GM21381 (cell line): ENCODE measurements around the gene C14orf180.

ENCODE experiments used
- ATAC-seq: cut with Tn5 transposase; IDR thresholded peaks from one replicate; pipeline ENCODE4 v1.9.1; 2021; ENCODE audit warnings: mild to moderate bottlenecking, moderate library complexity; ENCODE audit not compliant: unreplicated experiment

The C14orf180 gene

DNA sequence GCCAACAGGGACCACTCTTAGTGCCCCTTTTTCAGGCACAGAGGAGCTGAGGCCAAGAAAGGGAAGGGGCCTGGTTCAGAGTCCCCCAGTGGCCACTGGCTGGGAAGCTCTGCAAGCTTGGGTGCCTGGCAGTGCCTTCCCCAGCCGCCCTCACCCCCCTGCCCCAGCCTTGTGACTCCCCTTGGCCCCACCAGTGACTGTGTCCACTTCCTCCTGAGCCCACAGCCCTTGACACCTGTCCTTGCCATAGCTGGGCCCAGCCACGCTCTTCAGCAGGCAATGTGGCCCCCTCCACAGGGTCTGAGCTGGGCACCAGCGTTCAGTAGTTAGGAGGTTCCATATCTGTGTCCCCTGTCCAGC, 19.0 kb upstream of the C14orf180 start:
- ATAC-seq: no peak

DNA sequence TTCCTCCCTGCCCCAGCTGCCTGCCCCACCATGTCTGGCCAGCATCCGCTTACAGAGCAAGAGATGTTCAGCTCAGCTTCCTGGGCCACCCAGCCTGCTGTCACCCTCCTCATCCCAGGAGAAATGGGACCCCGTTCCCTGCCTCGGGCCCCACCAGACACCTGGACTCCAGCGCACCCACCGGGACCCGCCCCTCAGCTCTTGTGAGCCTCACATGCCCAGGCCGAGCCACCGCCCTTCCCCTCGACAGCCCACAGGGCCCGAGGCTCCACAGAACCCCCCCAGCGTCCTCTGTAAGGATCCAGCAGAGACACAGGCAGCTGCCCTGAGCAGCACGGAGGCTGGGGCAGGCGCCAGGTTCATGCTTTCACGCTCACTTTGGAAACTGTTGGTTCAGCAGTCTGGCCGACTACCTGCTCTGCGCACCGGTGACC, 18.4 kb upstream of the C14orf180 start:
- no peak for ATAC-seq

GRCh38 chr14:104561632-104562495, 17.7 kb upstream of the C14orf180 start:
- ATAC-seq: no peak

DNA sequence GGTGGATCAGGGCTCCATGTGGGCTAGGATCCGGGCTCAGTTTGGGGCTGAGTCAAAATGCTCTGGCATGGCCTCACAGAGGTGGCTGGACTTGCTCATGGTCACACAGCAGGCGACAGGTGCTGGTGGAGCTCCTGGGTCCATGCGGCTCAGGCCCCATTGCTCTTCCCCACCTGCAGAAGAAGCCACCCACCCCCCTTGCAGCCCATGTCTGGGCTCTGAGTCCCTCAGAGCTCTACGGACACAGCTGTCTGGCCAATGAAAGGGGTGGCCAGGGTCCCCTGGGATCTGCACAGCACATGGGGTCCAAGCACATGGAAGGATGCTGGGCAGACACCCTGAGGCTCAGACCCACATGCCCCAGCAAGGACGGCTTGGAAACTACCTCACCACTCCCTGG, 17.0 kb upstream of the C14orf180 start:
- no peak for ATAC-seq

- ATAC-seq: no peak
These were observed 16.3 kb upstream of the C14orf180 start for GRCh38 chr14:104563191-104563741.

GRCh38 chr14:104563742-104564615, 15.6 kb upstream of the C14orf180 start:
- no peak for ATAC-seq

- no peak for ATAC-seq
These were observed 14.6 kb upstream of the C14orf180 start for GRCh38 chr14:104564744-104565679.

DNA sequence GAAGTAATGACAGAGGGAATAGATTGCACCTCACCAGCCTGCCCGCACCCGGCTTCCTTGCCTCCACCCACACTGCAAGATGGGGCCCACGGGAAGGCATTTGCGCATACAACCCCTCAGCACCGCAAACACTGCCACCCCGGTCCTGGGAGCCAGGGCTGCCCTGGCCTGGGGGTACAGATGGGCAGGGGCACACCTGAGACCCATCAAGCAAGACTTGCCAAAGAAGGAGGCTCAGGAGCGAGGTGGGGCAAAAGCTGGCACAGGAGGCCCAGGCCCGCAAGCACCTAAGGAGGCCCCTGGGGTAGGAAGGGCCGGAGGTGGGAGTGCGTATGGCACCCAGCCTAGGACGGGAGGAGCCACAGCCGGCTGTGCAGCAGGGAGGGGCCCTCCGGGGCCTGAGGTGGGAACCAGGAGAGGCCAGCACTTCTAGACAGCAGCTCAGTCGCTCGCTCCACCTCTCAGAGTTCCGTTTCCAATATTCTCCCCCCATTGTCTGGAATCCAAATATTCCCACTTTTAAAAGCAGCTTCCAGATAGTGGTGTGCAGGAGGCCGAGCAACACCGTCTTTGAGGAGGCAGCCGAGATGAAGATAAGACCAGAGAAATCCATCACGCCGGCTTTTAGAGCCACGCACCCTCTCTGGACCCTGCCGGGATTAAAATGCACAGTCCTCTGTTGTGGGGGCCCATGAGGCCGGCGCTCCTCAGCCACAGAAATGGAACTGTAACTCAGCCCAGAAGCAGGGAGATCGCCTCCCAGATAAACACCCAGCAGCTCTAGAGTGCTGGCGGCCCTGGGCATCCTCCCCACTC, 12.2 kb upstream of the C14orf180 start:
- ATAC-seq: no peak

GRCh38 chr14:104567957-104568225, 11.7 kb upstream of the C14orf180 start:
- no peak for ATAC-seq

- ATAC-seq: no peak
These were observed 10.9 kb upstream of the C14orf180 start for GRCh38 chr14:104568620-104569019.

GRCh38 chr14:104569435-104569834, 10.1 kb upstream of the C14orf180 start:
- ATAC-seq: no peak

- no peak for ATAC-seq
These were observed 8.3 kb upstream of the C14orf180 start for GRCh38 chr14:104571246-104571645.

DNA sequence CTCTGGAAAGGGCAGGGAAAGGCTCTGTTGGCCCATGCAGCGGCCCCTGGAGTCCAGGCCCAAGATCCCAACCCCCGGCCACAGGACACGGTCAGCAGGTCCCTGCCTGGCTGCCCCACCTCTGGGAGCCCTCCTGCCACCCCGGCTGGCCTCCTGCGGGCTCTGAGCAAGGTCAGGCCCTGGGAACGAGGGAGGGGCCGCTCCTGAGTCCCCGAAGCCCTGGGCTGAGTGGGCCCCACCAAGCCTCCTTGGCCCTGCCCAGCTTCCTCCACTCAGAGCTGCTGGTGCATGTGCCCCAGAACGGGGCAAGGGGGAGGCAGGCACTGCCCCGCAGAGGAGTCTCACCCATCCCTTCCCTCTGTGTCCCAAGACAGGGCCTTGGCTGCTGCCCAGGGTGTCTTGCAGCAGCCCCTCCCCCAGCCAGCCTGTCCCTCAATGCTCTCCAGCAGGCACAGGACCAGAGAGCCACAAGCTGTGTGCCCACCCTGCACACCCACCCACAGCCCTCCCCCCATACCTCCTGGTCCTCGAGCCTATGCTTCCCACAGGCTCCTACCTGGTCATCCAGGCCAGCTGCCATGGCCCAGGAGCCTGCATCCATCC, 7.4 kb upstream of the C14orf180 start:
- no peak for ATAC-seq

GRCh38 chr14:104572668-104573067, 6.9 kb upstream of the C14orf180 start:
- no peak for ATAC-seq

DNA sequence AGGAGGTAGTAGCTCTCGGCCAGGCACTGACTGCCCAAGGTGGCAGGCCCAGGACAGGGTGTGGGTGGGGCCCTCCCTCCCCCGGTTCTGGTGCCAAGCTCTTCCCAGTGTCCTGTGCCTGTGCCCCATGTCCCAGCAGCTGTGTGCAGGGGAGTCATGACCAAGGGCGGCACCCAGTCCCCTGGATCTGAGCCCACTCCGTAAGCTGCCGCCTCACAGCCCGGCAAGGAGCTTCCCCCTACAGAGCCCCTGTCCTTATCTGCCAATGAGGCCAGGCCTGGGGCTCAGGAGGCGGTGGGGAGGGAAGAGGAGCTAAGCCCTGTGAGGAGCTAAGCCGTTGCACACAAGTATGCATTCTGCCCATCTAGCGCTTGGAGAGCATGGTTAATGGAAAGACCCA, 5.6 kb upstream of the C14orf180 start:
- no peak for ATAC-seq

- no peak for ATAC-seq
These were observed 5.0 kb upstream of the C14orf180 start for GRCh38 chr14:104574536-104574935.

GRCh38 chr14:104574978-104575583, 4.5 kb upstream of the C14orf180 start:
- ATAC-seq: no peak

GRCh38 chr14:104576232-104576969, 3.2 kb upstream of the C14orf180 start:
- no peak for ATAC-seq

DNA sequence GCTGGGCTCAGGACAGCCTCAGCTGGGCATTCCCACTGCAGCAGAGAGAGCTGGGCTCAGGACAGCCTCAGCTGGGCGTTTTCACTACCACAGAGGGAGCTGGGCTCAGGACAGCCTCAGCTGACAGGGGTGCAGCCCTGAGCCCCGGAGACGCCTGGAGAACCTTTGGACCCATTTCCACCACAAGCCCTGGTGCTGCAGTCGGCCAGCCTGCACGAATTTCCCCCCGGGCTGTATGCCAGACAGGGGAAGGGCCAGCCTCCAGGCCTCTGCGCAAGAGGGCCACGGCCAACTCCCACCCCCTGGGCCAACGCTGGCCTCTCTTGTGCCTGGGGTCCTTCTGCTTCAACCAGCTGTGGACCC, 2.6 kb upstream of the C14orf180 start:
- no peak for ATAC-seq
